Stimulated activated CD8-positive, alpha-beta memory T cell treated with anti-CD3 and anti-CD28 coated beads, Interleukin-4, amount 100 ng/mL, for 48 hours (primary cell): Measurements from ENCODE around the gene ARMC9.
"Not testable (repeated sequence)": the region's sequence is repeated elsewhere in the genome, so short reads cannot be mapped to it uniquely, and the experiment has no call there.

ENCODE experiments used
- DNase-seq: peaks from one replicate; pipeline ENCODE4 v3.0.0-alpha.2; 2020

The ARMC9 gene

DNA sequence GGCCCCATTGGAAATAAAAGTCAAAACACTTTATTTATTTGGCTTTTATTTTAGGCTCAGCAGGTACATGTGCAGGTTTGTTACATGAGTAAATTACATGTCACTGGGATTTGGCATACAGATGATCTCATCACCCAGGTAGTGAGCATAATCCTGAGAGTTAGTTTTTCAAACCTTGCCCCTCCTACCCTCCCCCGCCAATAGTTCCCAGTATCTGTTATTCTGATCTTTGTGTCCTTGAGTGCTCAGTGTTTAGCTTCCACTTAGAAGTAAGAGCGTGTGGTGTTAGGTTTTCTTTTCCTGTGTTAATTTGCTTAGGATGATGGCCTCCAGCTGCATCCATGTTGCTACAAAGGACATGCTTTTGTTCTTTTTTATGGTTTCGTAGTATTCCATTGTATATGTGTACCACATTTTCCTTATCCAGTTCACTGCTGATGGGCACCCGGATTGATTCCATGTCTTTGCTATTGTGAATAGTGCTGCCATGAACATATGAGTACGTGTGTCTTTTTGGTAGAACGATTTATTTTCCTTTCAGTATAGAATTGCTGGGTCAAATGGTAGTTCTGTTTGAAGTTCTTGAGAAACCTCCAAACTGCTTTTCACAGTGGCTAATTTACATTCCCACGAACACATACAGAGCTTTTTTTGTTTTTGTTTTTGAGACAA is 47.9 kb downstream of the ARMC9 start:
- no peak for DNase-seq

DNA sequence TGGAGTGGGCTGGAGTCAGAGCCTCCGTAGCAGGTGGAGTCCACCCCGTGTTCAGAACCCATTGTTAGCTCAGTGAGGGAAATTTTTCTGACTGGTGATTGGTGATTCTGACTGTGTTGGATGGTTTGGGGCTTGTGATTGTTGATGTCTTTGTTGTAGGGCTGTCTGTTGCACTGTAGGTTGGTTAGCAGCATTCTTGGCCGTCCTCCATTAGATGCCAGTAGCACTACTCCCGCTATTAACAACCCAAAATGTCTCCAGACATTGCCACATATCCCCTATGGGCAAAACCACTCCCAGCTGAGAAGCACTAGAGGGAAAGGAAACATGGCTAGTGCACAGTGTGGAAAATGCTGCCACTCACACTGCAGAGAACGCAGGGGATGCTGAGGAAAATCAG is 51.7 kb downstream of the ARMC9 start:
- DNase-seq, result no peak

DNA sequence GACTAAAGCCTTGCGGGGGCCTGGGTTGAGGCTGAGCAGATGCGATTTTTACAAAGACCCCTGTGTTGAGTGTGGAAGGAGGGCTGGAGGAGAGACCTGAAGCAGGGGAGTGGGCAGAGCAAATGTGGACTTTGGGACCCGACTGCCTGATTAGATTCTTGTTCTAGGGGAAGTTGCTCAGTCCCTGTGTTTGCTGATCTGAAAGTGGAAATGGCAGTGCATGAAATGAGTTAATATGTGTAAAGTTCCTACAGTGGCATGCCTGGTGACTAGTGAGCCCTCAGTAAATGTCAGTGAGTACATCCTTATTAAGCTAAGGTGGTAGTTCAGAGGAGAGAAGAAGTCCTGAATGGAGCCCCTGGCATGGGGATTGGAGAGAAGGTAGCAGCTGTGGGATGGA is 52.3 kb downstream of the ARMC9 start:
- DNase-seq, result no peak

DNA sequence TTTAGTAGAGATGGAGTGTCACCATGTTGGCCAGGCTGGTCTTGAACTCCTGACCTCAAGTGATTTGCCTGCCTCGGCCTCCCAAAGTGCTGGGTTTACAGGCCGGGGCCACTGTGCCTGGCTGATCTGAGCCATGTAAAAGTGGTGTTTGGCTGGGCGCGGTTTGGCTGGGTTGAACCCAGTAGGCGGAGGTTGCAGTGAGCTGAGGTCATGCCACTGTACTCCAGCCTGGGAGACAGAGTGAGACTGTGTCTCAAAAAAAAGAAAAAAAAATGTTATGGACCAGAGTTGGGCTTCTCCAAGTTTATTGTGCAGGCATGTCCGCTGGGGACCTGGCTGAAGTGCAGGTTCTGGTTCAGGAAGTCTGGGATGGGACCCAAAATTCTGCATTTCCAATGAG is 54.9 kb downstream of the ARMC9 start:
- not testable (repeated sequence) for DNase-seq

DNA sequence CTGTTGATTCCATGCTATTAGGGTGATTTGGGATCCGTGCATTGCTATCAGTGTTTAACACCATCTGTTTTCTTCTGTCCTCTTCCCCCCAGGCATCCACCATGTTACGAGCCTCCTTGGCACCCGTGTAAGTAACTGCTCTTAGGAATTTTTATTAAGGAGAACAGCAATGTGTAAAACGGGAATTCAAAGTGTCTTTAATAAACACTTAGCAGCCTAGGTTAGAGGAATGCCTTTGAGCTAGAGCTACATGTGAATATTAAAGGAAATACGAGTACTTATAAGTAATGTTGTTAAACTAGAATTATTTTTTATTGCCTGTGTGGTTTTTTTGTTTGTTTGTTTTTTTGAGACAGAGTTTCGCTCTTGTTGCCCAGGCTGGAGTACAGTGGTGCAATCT is 58.1 kb downstream of the ARMC9 start:
- DNase-seq, result no peak

DNA sequence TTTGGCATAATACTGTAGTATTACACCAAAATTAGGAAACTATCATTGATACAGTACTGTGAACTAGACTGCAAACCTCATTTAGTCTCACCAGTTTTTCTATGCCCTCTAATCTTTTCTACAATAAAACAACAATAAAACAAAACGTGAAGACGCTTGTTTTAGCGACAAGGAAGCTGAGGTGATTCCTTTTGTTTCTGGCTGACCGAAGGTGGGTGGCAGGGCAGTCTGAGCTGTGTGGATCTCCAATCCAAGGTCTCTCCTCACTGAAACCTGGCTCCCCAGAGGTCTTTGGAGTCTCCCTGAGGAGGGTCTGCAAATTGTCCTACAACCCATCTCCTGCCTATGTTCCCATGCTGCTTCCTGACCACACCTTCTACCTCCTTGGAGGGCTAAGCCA is 59.3 kb downstream of the ARMC9 start:
- no peak for DNase-seq

DNA sequence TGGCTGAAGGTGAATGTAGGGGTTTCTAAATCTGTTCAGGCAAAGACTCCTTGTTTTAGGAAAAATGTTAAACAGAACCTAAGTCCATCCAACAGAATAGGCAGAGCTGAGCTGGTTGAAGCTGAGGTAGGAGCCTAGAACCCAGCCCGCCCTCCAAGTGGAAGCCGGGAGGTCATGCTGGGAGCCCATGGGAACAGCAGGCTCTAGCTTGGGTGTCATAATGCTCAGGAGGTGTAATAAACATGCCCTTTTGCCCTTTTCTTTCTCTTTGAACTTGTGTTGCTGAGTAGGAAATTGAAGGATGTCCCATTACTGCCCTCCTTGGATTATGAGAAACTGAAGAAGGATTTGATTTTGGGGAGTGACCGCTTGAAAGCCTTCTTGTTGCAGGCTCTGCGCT is 60.3 kb downstream of the ARMC9 start:
- no peak for DNase-seq

DNA sequence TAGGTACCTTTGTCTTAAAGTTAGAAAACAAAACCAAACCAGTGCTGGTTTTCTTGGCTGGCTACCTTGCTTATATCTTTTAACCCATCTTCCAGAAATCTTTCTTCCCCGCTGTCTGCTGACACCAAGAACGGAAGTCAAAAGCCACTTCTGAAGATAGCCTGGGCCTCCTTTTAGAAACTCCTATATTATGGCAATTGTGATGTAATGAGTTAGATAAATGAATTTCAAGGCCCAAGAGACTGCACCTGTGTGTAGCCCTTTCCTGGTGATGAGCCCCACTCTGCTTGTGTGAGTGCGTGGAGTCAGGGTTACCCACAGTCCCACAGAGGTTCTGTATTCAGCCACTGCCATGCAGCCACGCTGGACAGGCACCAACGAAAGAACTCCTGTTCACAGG is 60.7 kb downstream of the ARMC9 start:
- DNase-seq, result no peak

DNA sequence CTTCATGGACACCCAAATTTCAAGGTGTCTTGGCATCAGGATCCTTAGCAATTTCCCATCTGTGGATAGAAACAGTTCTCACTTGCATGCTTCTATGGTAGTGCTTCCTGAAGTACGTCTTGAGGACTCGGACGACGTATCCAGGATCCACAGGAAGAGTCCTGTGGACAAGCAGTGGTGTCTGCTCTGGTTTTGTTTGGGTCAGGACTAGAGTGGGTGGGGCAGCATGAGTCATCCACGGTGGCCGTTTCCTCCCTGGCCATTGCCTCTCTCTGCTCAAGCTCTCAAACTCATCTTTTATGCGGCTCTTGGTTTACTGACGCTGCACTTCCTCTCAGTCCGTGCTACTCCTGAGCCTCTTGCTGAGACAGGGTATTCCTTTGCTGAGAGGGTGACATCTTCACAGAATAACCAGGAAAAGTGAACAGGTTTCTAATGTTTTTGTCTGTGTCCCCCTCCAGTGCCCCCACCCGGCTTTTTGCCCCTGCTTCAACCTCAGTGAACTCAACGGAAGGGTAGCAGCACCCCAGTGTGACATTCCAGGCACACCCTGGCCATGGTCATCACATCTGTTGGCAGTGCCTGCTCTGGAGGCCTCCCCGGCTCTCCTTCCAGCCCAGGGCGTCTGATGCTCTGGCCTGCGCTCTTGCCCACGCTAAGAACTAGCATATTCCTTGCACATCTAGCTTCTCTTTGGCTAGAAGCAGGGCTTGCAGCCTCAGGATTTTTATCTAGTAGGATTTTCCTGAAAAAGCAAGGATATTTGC is 62.2 kb downstream of the ARMC9 start:
- DNase-seq, result no peak

DNA sequence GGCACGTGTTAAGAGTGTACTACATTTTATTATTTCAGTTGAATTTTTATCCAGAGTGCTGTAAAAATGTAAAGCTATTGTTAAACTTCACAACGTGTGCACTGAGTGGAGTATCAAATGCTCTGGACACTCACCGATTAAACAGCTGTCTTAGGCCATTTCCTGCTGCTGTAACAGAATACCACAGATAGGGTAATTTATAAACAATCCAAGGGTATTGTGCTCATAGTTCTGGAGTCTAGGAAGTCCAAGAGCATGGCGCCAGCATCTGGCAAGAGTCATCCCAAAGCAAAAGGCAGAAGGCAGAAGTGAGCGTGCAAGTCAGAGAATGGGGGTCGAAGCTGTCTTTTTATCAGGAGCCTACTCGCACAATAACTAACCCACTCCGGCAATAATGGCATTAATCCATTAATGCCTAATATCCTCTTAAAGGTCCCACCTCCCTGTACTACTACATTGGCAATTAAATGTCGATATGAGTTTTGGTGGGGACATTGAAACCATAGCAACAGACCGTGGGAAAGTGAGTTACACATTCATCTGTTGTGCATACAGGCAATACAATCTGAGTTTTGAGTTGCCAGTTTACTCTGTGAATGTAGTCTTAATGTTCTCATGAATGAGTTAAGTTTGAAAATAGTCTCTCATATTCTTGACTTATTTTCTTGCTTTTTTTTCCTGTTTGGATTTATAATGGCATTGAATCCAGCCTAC is 64.8 kb downstream of the ARMC9 start:
- no peak for DNase-seq

DNA sequence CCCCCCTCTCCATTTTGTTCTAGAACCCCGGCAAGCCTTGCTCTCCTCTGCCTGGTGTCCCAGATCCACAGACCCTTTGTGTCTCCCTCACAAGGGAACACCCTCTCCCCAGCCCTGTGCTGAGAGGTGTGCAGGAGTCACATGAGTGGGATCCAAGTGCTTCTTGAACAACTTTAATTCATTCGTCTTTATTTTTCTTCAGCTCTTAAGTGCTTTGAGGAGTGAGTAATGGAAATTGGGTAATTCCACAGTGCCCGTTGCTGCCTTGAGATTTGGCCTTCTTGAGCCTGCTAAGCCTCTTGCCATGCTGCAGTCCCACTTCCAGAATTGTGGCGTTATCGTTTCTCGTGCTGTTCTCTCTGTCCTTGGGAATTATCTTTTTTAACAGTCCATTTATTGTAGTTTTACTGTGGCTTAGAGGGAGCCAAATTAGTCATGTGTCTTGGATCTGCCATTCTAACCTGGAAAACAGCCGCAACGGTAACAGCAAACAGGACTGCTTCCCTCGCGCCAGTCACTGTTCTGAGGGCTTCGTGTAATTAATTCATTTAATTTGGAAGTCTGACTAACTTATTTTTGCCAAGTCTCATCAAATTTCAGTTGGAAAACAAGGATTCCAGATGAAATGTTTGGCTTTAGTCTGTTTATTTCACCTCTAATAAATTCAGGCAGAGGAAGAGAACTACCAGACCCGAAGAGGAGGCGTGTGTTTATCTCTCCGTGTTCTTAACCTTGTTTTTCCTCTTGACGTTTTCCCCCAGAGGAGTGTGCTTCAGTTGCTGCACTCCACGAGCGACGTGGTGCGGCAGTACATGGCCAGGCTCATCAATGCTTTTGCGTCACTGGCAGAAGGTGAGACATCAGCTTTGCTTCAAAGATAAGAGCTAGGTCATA is 72.0 kb downstream of the ARMC9 start:
- DNase-seq, result no peak

DNA sequence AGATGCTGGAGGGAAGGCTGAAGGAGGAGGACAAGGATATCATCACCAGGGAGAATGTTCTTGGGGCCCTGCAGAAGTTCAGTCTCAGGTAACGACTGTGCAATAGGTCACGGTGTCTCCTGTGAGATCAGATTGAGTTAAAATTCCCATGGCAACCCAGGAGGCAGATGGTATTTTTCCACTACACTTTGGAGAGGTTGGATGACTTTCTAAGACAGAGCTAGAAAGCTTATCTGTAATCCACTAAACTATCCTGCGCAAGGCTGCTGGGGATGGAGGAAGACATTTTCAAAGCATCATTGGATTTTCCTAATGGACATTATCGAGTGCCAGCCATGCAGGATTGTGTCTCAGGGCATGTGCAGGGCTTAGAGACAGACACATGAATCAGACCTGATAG is 74.6 kb downstream of the ARMC9 start:
- DNase-seq, result no peak

DNA sequence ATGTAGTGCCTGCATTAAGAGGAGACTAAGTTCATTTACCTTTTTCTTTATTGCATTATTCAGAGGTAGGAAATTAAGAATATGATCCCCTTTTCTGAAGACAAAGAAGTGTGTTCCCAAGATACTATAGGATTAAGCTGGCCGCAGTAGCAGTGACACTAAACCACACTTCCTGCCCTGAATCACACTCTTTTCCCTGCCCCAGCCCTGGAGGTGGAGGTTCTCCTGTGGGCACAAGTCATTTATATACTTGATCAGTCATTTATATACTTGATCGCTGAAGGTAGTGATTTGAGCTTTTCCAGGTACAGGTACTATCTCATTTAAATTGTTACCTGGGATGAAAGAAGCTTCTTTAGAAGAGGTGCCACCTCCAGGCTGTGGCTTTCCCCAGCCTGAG is 78.6 kb downstream of the ARMC9 start:
- no peak for DNase-seq

DNA sequence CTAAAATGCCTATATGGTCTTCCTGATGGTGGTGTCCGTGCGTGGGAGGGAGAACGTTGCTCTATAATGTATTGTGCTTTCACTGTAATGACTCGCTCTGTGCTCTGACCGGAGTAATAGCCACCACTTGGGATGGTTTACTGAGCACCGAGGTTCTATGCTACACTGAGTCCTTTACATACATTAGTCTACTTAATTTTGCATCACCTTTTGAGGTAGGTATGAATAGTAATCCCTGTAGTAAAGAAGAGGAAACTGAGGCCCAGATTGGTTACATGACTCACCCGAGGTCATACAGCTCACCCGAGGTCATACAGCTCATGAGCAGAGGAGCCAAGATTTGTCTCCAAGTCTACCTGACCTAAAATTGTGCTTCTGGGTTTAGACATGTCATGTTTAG is 79.5 kb downstream of the ARMC9 start:
- DNase-seq, result no peak

DNA sequence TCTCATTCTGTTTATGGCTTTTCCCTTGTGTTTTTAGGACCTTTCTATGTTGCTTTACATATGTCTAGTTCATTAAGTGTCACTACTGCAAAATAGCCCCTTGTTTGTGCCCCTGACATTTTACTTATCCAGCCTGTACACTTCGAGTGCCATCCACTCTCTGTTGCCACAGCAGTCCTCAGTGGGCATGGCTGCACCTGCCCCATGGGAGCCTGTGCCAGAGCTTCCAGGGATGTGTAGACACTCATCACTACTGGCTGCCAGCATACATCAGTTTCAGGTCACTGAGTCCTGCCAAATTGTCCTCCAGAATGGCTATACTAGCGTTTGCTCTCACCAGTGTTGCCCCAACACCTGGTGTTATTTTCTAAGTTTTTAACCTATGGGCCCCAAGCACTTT is 80.4 kb downstream of the ARMC9 start:
- DNase-seq, result no peak

DNA sequence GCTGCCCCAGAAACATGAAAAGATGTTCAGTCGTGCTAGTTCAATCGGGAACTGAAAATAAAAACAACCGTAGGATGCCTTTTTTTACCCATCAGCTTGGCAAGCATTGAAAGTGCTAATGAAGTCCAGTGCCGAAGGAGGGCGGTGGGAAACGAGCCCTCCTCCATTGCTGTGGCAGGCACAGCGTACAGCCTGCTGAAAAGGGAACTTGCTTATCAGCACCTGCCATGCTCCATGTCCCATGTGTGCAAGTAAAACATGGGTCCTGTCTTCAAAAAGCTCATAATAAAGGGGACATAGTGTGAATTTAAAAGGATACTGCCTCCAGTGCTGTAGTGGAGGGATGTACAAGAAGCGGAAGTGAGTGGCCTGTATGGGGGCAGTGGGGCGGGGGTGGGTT is 82.4 kb downstream of the ARMC9 start:
- no peak for DNase-seq

DNA sequence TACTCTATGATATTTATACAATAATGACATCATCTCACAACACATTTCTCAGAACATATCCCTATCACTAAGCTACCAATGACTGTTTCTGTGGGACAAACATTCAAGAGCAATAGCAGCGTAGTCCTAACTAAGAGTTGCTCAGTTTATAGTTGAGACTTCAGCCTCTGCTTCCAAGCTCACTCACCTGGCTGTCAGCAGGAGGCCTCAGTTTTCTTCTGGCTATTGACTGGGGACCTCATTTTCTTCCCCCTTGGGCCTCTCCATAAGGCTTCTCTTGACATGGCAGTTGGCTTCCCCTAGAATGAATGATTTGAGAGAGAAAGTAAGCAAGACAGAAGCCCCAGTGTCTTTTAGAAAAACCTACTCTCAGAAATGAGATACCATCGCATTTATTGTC is 85.9 kb downstream of the ARMC9 start:
- no peak for DNase-seq

DNA sequence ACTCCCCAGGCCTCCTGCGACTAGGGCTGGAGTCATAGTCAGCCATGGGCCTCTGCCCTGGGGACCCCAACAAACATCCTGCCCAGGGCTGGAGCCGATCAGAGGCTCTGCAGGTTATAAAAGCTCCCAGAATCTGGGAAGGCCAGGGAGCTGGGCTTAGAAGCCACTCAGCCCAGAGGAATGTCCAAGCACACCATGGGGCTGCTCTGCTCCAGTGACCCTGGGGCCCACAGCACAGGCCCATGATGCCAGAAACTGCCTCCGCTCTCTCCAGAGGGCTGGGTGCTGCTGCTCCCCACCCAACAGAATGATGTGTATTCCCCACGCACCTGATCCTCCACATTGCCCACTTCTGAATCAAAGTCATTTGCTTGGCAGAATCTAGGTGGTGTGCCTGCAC is 88.5 kb downstream of the ARMC9 start:
- DNase-seq, result no peak

DNA sequence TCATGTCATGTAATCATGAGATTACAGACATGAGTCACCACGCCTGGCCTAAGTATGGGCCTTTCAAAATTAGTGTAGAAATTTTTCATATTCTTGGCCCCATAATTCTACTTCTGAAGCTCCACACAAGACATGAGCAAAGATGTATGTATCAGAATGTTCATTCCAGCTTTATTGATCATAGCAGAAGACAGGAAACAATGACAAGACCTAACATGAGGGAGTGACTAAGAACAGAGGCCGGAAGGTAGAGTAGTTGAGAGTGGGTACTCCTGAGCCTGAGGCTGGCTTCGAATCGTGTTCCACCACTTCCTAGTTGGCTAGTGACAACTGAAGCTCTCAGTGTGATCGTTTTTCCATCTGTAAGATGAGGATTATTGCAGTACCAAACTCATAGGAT is 89.3 kb downstream of the ARMC9 start:
- DNase-seq, result no peak

DNA sequence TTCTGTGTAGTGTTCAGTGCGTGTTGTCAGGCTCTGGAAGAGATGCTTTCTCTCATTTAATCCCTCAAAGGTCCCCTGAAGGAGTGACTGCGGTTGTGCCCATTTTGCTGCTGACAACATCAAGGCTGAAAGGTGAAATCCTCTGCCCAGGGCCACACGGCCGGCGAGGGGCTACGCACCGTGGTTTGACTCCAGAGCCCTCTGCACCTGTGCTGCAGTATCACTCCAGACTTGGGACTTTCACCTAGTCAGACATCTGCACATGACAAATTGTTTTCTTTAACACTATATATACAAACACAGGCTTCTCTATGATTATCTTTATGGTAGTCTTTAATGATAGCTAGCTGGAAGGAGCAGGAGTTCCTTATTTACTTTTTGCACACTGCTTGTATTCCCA is 90.2 kb downstream of the ARMC9 start:
- no peak for DNase-seq

DNA sequence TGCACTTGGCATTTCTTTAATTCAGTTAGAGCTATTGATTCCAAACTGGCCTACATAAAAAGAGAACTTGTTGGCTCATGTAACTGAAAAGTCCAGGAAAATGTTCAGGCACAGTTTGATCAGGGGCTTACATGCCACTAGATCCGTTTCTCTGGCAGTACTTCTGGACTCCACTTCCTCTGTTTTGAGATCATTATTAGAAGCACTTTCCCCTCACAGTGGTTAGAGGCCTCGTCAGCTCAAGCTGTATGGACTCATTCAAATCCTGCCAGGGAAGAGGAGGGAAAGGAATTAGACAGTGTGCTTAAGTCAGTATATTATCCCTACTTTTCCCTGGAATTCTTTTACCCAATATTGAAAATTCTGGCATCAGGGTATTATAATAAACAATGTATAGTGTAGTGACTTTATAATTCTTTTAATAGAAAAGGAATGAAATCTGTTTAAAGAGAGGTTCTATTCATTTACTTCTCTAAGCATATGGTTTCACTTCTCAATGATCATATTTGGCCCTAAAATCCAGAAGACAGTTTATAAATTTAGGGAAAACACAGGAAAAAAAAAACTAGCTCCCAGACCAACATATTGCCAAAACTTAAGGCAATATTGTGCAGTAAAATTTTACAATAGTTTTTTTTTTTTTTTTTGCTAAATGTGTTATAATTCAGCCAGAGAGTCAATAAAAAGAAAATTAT is 92.0 kb downstream of the ARMC9 start:
- no peak for DNase-seq

DNA sequence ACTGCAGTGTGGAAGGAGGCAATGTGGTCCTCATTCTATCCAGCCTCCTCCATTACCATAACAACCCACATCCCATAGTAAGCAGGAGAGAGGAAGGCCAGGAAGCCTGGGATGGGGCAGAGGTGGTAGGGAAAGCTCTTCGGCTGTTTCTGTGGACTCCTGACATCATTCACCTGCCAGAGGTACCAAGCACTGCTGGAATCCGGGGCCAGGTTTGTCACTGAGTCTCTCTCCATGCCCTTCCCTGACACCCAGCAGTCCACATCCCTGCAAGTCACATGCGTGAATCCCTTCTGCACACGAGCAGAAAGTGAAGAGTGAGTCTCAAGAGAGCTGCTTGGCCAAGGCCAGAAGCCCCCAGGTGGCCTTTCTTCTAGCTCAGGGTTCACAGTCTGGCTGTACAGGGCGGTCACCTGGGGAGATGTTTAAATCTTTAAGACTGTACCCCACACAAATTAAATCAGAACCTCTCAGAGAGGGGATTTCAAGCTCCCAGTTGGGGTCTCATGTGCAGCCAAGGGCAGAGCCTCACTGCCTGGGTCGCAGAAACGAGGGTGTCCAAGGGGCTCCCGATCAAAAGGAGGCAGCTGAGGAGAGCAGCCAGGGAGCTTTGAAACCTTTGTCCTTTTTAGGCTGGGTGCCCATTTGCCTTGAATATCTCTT is 94.2 kb downstream of the ARMC9 start:
- no peak for DNase-seq
